ENCODE measurements around the gene TEAD2.

Gene TEAD2

DNA sequence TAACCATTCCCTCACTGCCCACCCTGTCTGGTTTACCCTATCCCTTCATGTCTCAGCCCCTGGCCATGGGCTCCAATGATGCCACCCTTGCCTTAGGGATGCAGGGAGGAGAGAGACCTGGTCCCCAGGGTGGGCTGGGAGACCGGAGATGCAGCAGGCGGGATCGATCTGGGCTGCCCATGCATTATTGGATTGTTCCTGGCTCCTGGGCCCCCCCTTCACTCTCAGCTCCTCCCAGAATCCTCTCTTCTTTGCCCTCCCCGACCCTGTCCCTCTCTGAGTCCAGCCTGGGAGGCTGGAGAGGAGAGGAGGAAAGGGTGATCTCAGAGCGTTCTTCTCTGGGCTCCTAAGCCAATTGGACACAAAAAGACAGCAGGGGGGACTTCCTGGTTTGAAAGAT is 31.7 kb upstream of the TEAD2 start:
- Histone ChIP-seq H3K27ac (no peak overlapping the region), H3K4me2 (ENCODE audit: low read length) (no peak overlapping the region), H3K9me3 (ENCODE audit: control insufficient read depth, low read length) (no peaks in the 10 kb centered on the region), H3K36me3 (ENCODE audit: control insufficient read depth, insufficient read depth, low read length) (no peaks in the 10 kb centered on the region), H3K4me3 (ENCODE audit: low read depth, low read length) (no peak overlapping the region), H3K79me2 (no peaks in the 10 kb centered on the region), H3K4me1 (peaks cover 10% of the 10 kb centered on the region), H2AFZ (no peak overlapping the region), H3K27me3 (ENCODE audit: control insufficient read depth, insufficient read depth, low read length) (no peaks in the 10 kb centered on the region), H3K9ac (no peak overlapping the region)
- TF ChIP-seq, protein P1, sequence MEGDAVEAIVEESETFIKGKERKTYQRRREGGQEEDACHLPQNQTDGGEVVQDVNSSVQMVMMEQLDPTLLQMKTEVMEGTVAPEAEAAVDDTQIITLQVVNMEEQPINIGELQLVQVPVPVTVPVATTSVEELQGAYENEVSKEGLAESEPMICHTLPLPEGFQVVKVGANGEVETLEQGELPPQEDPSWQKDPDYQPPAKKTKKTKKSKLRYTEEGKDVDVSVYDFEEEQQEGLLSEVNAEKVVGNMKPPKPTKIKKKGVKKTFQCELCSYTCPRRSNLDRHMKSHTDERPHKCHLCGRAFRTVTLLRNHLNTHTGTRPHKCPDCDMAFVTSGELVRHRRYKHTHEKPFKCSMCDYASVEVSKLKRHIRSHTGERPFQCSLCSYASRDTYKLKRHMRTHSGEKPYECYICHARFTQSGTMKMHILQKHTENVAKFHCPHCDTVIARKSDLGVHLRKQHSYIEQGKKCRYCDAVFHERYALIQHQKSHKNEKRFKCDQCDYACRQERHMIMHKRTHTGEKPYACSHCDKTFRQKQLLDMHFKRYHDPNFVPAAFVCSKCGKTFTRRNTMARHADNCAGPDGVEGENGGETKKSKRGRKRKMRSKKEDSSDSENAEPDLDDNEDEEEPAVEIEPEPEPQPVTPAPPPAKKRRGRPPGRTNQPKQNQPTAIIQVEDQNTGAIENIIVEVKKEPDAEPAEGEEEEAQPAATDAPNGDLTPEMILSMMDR (IDR thresholded peaks at IDR 0.05) = no peak

- Histone ChIP-seq H3K36me3 (ENCODE audit: control insufficient read depth, insufficient read depth, low read length) (no peaks in the 10 kb centered on the region), H3K27me3 (ENCODE audit: control insufficient read depth, insufficient read depth, low read length) (no peaks in the 10 kb centered on the region), H3K4me1 (no peaks in the 10 kb centered on the region), H3K79me2 (no peaks in the 10 kb centered on the region), H3K9me3 (ENCODE audit: control insufficient read depth, low read length) (no peaks in the 10 kb centered on the region), H2AFZ (no peak overlapping the region), H3K4me2 (ENCODE audit: low read length) (no peak overlapping the region), H3K27ac (no peak overlapping the region), H3K4me3 (ENCODE audit: low read depth, low read length) (no peak overlapping the region), H3K9ac (no peak overlapping the region)
- TF ChIP-seq, protein P1 (IDR thresholded peaks at IDR 0.05) = peak; percentile 94
Measured at GRCh38 chr19:49391581-49392399, 29.6 kb upstream of the TEAD2 start.

DNA sequence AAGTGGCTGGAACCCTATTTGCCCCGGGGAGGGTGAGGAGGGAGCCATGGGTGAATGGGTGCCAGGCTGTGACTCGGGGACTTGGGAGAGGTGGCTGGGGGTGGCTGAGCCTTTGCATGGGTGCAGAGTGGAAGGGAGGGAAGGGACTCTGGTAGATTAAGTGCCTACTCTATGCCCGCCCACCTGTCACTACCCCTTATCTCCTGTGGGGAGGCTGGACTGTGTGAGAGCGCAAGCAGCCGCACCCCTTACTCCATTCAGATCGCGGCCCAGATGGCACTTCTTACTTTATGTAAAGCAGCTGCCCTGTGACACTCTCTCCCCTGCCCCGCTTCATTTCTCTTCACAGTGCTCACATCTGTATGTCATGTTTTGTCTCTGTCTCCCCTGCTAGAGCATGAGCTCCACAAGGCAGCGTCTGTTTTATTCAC is 28.7 kb upstream of the TEAD2 start:
- Histone ChIP-seq H3K9ac (no peak overlapping the region), H2AFZ (no peak overlapping the region), H3K4me2 (ENCODE audit: low read length) (no peak overlapping the region), H3K27me3 (ENCODE audit: control insufficient read depth, insufficient read depth, low read length) (no peaks in the 10 kb centered on the region), H3K4me3 (ENCODE audit: low read depth, low read length) (no peak overlapping the region), H3K36me3 (ENCODE audit: control insufficient read depth, insufficient read depth, low read length) (no peaks in the 10 kb centered on the region), H3K9me3 (ENCODE audit: control insufficient read depth, low read length) (no peaks in the 10 kb centered on the region), H3K79me2 (no peaks in the 10 kb centered on the region), H3K4me1 (no peaks in the 10 kb centered on the region), H3K27ac (no peak overlapping the region)
- TF ChIP-seq, protein P1 (IDR thresholded peaks at IDR 0.05) = no peak

- no peaks in the 10 kb centered on the region for H3K79me2 ChIP-seq
- no peaks in the 10 kb centered on the region for H3K9me3 ChIP-seq (ENCODE audit: control insufficient read depth, low read length)
- H3K27me3 ChIP-seq (ENCODE audit: control insufficient read depth, insufficient read depth, low read length) = no peaks in the 10 kb centered on the region
- H3K4me1 ChIP-seq = no peaks in the 10 kb centered on the region
- H3K36me3 ChIP-seq (ENCODE audit: control insufficient read depth, insufficient read depth, low read length) = no peaks in the 10 kb centered on the region
- H3K4me2 ChIP-seq (ENCODE audit: low read length) = no peak overlapping the region
- TF ChIP-seq, protein P1 (IDR thresholded peaks at IDR 0.05) = no peak
- no peak overlapping the region for H3K4me3 ChIP-seq (ENCODE audit: low read depth, low read length)
- H3K9ac ChIP-seq = no peak overlapping the region
- H3K27ac ChIP-seq = no peak overlapping the region
- no peak overlapping the region for H2AFZ ChIP-seq
Measured at GRCh38 chr19:49390131-49390928, 28.1 kb upstream of the TEAD2 start.

All from parathyroid adenoma (tissue), 2 donors.